ENCODE results near the gene LTBP3. TPM values are rescaled to one million over a fixed set of nuclear protein-coding genes. Genes with fewer than 3 reads are reported as not detected.

The LTBP3 gene
- total and polyA plus RNA-seq, 2 donors (not counting 3 experiments of a cell fraction or from before 2014, with no cell fraction given), result 120 to 209 TPM

GRCh38 chr11:65562788-65563187 is 4.6 kb upstream of the LTBP3 start:
- H3K9me1 ChIP-seq (replicated peaks; ENCODE audit: control insufficient read depth, extremely low read depth, insufficient read depth, low read length), result no peaks in the 10 kb centered on the region
- no TSS peak for BruUV-seq (replicated peaks)
- H3K4me2 ChIP-seq (ENCODE audit: insufficient read depth, low read length), result no peak overlapping the region
- ChIA-PET POLR2A (no interaction called here), CTCF (interaction anchor here (4.3 kb wide), 1 partner anchor 22 kb away, joined by 54 read pairs; no protein-coding TSS in a partner anchor)
- peaks cover 45% of the 10 kb centered on the region for H3K4me1 ChIP-seq (ENCODE audit: control insufficient read depth, extremely low read depth, insufficient read depth, low read length)
- no peak overlapping the region for H3K4me3 ChIP-seq (replicated peaks in 1 of 3; ENCODE audit: insufficient read depth in 1 of 3, low read depth in 1 of 3, low read length in 3 of 3)
- H3K36me3 ChIP-seq (ENCODE audit: control insufficient read depth in 2 of 2, extremely low read depth in 1 of 2, insufficient read depth in 2 of 2, low read length in 2 of 2), result no peaks in the 10 kb centered on the region
- no peak for TF ChIP-seq EZH2 (IDR thresholded peaks at IDR 0.05; ENCODE audit: borderline replicate concordance, low read depth, low read length, severe bottlenecking)
- no peak for TF ChIP-seq MAX (IDR thresholded peaks at IDR 0.05; ENCODE audit: insufficient read depth, insufficient read length)
- no peak for TF ChIP-seq FOS (IDR thresholded peaks at IDR 0.05; ENCODE audit: borderline replicate concordance, insufficient read depth, low read length)
- no peak for TF ChIP-seq POLR2A (IDR thresholded peaks at IDR 0.05; ENCODE audit: low read depth, low read length)
- TF ChIP-seq POLR2AphosphoS5 (IDR thresholded peaks at IDR 0.05; ENCODE audit: insufficient read depth, low read depth, low read length), result no peak
- no peak for TF ChIP-seq CTCF (IDR thresholded peaks at IDR 0.05; ENCODE audit: extremely low read depth in 1 of 2, insufficient read depth in 1 of 2, low read depth in 1 of 2, low read length in 2 of 2)
- no peak for TF ChIP-seq JUN (IDR thresholded peaks at IDR 0.05; ENCODE audit: borderline replicate concordance, insufficient read depth, insufficient read length, low read depth)
- no peak for TF ChIP-seq GATA2 (IDR thresholded peaks at IDR 0.05; ENCODE audit: insufficient read depth, insufficient read length, low read depth, low read length)
- no peak for TF ChIP-seq MYC (IDR thresholded peaks at IDR 0.05; ENCODE audit: low read depth, low read length)
- dilution Hi-C loops (cut with MboI; ENCODE audit: extremely low pct_ligation_motif_present, low sequenced_read_pairs) (no loop called here), intact Hi-C loops (cut with micrococcal nuclease) (no loop called here)
- DNase-seq (ENCODE audit: low read depth, low spot score), result no peak
- H4K20me1 ChIP-seq (replicated peaks; ENCODE audit: control insufficient read depth, extremely low read depth, insufficient read depth, low read length), result no peaks in the 10 kb centered on the region
- H3K79me2 ChIP-seq (ENCODE audit: control insufficient read depth, insufficient read depth, low read length), result no peaks in the 10 kb centered on the region
- no peaks in the 10 kb centered on the region for H3K9me3 ChIP-seq (replicated peaks; ENCODE audit: control insufficient read depth, insufficient read depth, low read length)
- H3K9ac ChIP-seq (replicated peaks; ENCODE audit: extremely low read depth, insufficient read depth, low read length), result no peak overlapping the region
- no peak overlapping the region for H3K27ac ChIP-seq (ENCODE audit: insufficient read depth, low read depth, low read length)
- no peaks in the 10 kb centered on the region for H3K27me3 ChIP-seq (ENCODE audit: control insufficient read depth in 2 of 2, insufficient read depth in 2 of 2, low read length in 2 of 2)
- no peak overlapping the region for H2AFZ ChIP-seq (ENCODE audit: low read depth, low read length)
- FAIRE-seq, result no peak

All from endothelial cell of umbilical vein (primary cell).